K562 (cell line): Measurements from ENCODE around the gene LASP1. TPM values are rescaled to one million over a fixed set of nuclear protein-coding genes. Genes with fewer than 3 reads are reported as not detected.

Source experiments
- CBX5 ChIP-seq: IDR thresholded peaks from 2 replicates; pipeline ENCODE4 v1.6.1; 2014; ENCODE audit warnings: low read depth, borderline replicate concordance
- CTCF ChIP-seq, 3 experiments: IDR thresholded peaks in 2 of 3; conservative IDR thresholded peaks in 1 of 3; 2 replicates each; pipeline ENCODE4 v1.5.1; 2011 to 2012; ENCODE audit warnings: low read length in 3 of 3, mild to moderate bottlenecking in 3 of 3, control low read depth in 2 of 3, improper control_type of control experiment in 1 of 3, inconsistent platforms in 1 of 3, low read depth in 1 of 3, mixed read lengths in 1 of 3, moderate library complexity in 1 of 3; ENCODE audit not compliant: insufficient read depth in 2 of 3
- FOS ChIP-seq: IDR thresholded peaks from 3 replicates; pipeline ENCODE4 v1.6.1; 2011; ENCODE audit not compliant: insufficient read length; ENCODE audit errors: extremely low read depth
- GABPA ChIP-seq: fragments of 200-800 bp; sonication (Bioruptor generic); conservative IDR thresholded peaks from 2 replicates; pipeline ENCODE4 v1.6.1; 2016; ENCODE audit warnings: low read depth, missing genetic modification characterization, missing compliant biosample characterization
- HDAC1 ChIP-seq, 2 experiments: fragments of 450-650 bp; IDR thresholded peaks; 2 replicates each; pipeline ENCODE4 v1.6.1; 2016 to 2017; ENCODE audit warnings: inconsistent platforms in 1 of 2, mild to moderate bottlenecking in 1 of 2, moderate library complexity in 1 of 2
- HLTF ChIP-seq: fragments of 450-650 bp; IDR thresholded peaks from 2 replicates; pipeline ENCODE4 v1.6.1; 2016
- HNRNPL ChIP-seq: fragments of 200-400 bp; formaldehyde crosslinking; IDR thresholded peaks from 2 replicates; pipeline ENCODE4 v1.6.1; 2017; ENCODE audit warnings: low read depth, mild to moderate bottlenecking, low read length
- JUNB ChIP-seq: fragments of 450-650 bp; formaldehyde crosslinking; conservative IDR thresholded peaks from 2 replicates; pipeline ENCODE4 v1.4.0; 2020; ENCODE audit warnings: mild to moderate bottlenecking
- KHSRP ChIP-seq: fragments of 450-650 bp; IDR thresholded peaks from 2 replicates; pipeline ENCODE4 v1.6.1; 2017
- KLF16 ChIP-seq: IDR thresholded peaks from 2 replicates; pipeline ENCODE4 v1.6.1; 2016; ENCODE audit warnings: antibody characterized with exemption
- MCM3 ChIP-seq: fragments of 450-650 bp; IDR thresholded peaks from 2 replicates; pipeline ENCODE4 v1.6.1; 2016
- MCM7 ChIP-seq, 2 experiments: fragments of 450-650 bp; IDR thresholded peaks; 2 replicates each; pipeline ENCODE4 v1.6.1; 2016 to 2018
- NFE2 ChIP-seq: IDR thresholded peaks from 2 replicates; pipeline ENCODE4 v1.6.1; 2014; ENCODE audit warnings: antibody characterized with exemption, low read depth
- SREBF1 ChIP-seq: fragments of 150-350 bp; IDR thresholded peaks from 2 replicates; pipeline ENCODE4 v1.6.1; 2014; ENCODE audit warnings: antibody characterized with exemption, low read depth, low read length, borderline replicate concordance
- SRSF7 ChIP-seq: fragments of 200-400 bp; formaldehyde crosslinking; optimal IDR thresholded peaks from 2 replicates; pipeline ENCODE3; 2017; ENCODE audit warnings: mild to moderate bottlenecking, low read depth, low read length
- TCFL5 ChIP-seq: fragments of 250-450 bp; sonication (Bioruptor Pico); conservative IDR thresholded peaks from 2 replicates; pipeline ENCODE4 v1.6.1; 2021; ENCODE audit warnings: mild to moderate bottlenecking, moderate library complexity, matching md5 sums
- THRAP3 ChIP-seq: fragments of 450-650 bp; IDR thresholded peaks from 2 replicates; pipeline ENCODE4 v1.6.1; 2016; ENCODE audit warnings: mild to moderate bottlenecking, inconsistent platforms, borderline replicate concordance
- ZFPM2 ChIP-seq: fragments of 250-450 bp; sonication (Bioruptor Pico); IDR thresholded peaks from 2 replicates; pipeline ENCODE4 v1.5.1; 2022; ENCODE audit warnings: mild to moderate bottlenecking
- ZNF197 ChIP-seq: fragments of 200-800 bp; sonication (Bioruptor generic); IDR thresholded peaks from 2 replicates; pipeline ENCODE4 v1.6.1; 2016; ENCODE audit warnings: low read depth, missing genetic modification characterization, missing compliant biosample characterization
- ZNF431 ChIP-seq: sonication (generic); formaldehyde crosslinking; IDR thresholded peaks from 2 replicates; pipeline ENCODE4 v1.8.0; 2022; ENCODE audit warnings: mild to moderate bottlenecking, missing genetic modification reagents
- polyA plus RNA-seq, 8 experiments: library from polyadenylated mRNA; depleted of rRNA in 4 of 8; stranded (reverse) in 5 of 8; unstranded in 3 of 8; fragments of >200 nt; fragmentation: Nextera tagmentation in 2 of 8; fragmentation: Illumina TruSeq in 1 of 8; extraction: Ambion mirVana in 2 of 8; extraction: Trizol in 1 of 8; gene quantifications; 2 replicates each; pipeline versions ENCODE4 v1.2.1 to v1.2.3, GENCODE V29; 2011 to 2014; ENCODE audit warnings: inconsistent platforms in 1 of 8, missing spikeins in 1 of 8
- total RNA-seq, 7 experiments: library from RNA; depleted of rRNA in 6 of 7; stranded (reverse); fragments of >200 nt in 6 of 7; fragmentation: Illumina TruSeq in 2 of 7; extraction: Trizol in 2 of 7; gene quantifications; 2 replicates each; pipeline versions ENCODE4 v1.2.1 to v1.2.3, GENCODE V29; 2011 to 2021; ENCODE audit warnings: low replicate concordance in 1 of 7
- TF ChIP-seq, protein P1 (sequence below): fragments of 200-800 bp; sonication (Bioruptor generic); IDR thresholded peaks from 2 replicates; pipeline ENCODE4 v1.6.1; 2016; ENCODE audit warnings: missing genetic modification characterization, missing compliant biosample characterization
- TF ChIP-seq, protein P2 (sequence below): sonication (generic); formaldehyde crosslinking; IDR thresholded peaks from 2 replicates; pipeline ENCODE4 v1.8.1; 2023; ENCODE audit warnings: mild to moderate bottlenecking, missing genetic modification reagents

The LASP1 gene
- total and polyA plus RNA-seq, 9 of the 15 experiments (the other 6 are each of a cell fraction or from before 2014, with no cell fraction given) = 23.0 to 125 (median 55.3) TPM

GRCh38 chr17:38869526-38870258 lies at the start of gene LASP1 (continued):
- TF ChIP-seq CTCF (IDR thresholded peaks at IDR 0.05 in 2 of 3, conservative IDR thresholded peaks at IDR 0.05 in 1 of 3; ENCODE audit: insufficient read depth in 2 of 3, low read depth in 1 of 3, low read length in 3 of 3) (no peak; a peak in 1 of 6 replicates), SRSF7 (no peak), THRAP3 (no peak), MCM3 (no peak), FOS (no peak), KLF16 (no peak; the same call in 1 of the 2 replicates), ZFPM2 (CRISPR knock-in tag) (no peak), NFE2 (no peak), SREBF1 (no peak), HLTF (no peak; the same call in 1 of the 2 replicates), KHSRP (no peak), TCFL5 (CRISPR knock-in tag) (no peak), JUNB (CRISPR knock-in tag) (0 out of 2 replicates have a peak, but pooled peaks have one; percentile 27), ZNF431 (CRISPR knock-in tag) (no peak), HDAC1 (IDR thresholded peaks at IDR 0.05) (peak in 1 of 2 experiments; percentile 28; a peak in 1 of 4 replicates), HNRNPL (peak; percentile 75; the same call in 1 of the 2 replicates), MCM7 (IDR thresholded peaks at IDR 0.05) (no peak), CBX5 (no peak), ZNF197 (CRISPR knock-in tag) (peak; percentile 92), GABPA (tag) (peak; percentile 61)
- TF ChIP-seq, protein P1, sequence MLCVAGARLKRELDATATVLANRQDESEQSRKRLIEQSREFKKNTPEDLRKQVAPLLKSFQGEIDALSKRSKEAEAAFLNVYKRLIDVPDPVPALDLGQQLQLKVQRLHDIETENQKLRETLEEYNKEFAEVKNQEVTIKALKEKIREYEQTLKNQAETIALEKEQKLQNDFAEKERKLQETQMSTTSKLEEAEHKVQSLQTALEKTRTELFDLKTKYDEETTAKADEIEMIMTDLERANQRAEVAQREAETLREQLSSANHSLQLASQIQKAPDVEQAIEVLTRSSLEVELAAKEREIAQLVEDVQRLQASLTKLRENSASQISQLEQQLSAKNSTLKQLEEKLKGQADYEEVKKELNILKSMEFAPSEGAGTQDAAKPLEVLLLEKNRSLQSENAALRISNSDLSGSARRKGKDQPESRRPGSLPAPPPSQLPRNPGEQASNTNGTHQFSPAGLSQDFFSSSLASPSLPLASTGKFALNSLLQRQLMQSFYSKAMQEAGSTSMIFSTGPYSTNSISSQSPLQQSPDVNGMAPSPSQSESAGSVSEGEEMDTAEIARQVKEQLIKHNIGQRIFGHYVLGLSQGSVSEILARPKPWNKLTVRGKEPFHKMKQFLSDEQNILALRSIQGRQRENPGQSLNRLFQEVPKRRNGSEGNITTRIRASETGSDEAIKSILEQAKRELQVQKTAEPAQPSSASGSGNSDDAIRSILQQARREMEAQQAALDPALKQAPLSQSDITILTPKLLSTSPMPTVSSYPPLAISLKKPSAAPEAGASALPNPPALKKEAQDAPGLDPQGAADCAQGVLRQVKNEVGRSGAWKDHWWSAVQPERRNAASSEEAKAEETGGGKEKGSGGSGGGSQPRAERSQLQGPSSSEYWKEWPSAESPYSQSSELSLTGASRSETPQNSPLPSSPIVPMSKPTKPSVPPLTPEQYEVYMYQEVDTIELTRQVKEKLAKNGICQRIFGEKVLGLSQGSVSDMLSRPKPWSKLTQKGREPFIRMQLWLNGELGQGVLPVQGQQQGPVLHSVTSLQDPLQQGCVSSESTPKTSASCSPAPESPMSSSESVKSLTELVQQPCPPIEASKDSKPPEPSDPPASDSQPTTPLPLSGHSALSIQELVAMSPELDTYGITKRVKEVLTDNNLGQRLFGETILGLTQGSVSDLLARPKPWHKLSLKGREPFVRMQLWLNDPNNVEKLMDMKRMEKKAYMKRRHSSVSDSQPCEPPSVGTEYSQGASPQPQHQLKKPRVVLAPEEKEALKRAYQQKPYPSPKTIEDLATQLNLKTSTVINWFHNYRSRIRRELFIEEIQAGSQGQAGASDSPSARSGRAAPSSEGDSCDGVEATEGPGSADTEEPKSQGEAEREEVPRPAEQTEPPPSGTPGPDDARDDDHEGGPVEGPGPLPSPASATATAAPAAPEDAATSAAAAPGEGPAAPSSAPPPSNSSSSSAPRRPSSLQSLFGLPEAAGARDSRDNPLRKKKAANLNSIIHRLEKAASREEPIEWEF (CRISPR knock-in tag) = peak; percentile 70; the same call in 1 of the 2 replicates
- TF ChIP-seq, protein P2, sequence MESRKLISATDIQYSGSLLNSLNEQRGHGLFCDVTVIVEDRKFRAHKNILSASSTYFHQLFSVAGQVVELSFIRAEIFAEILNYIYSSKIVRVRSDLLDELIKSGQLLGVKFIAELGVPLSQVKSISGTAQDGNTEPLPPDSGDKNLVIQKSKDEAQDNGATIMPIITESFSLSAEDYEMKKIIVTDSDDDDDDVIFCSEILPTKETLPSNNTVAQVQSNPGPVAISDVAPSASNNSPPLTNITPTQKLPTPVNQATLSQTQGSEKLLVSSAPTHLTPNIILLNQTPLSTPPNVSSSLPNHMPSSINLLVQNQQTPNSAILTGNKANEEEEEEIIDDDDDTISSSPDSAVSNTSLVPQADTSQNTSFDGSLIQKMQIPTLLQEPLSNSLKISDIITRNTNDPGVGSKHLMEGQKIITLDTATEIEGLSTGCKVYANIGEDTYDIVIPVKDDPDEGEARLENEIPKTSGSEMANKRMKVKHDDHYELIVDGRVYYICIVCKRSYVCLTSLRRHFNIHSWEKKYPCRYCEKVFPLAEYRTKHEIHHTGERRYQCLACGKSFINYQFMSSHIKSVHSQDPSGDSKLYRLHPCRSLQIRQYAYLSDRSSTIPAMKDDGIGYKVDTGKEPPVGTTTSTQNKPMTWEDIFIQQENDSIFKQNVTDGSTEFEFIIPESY (CRISPR knock-in tag) = no peak
